Peyer's patch (tissue), 4 donors: Measurements from ENCODE around the gene SPRN.

ENCODE experiments used
- CTCF ChIP-seq, 6 experiments: fragments of 450-650 bp in 4 of 6; fragments of 200-600 bp in 2 of 6; sonication (generic) in 1 of 6; IDR thresholded peaks; one replicate each; pipeline ENCODE4 v1.5.1; 2017 to 2019; ENCODE audit warnings: antibody characterized with exemption in 6 of 6, mild to moderate bottlenecking in 3 of 6, moderate library complexity in 1 of 6
- POLR2A ChIP-seq, 2 donors: fragments of 450-650 bp; IDR thresholded peaks; one replicate each; pipeline ENCODE4 v1.5.1; 2017; ENCODE audit warnings: antibody characterized with exemption in 2 of 2, mild to moderate bottlenecking in 2 of 2, moderate library complexity in 2 of 2

- TF ChIP-seq CTCF (IDR thresholded peaks at IDR 0.05) (no peak), POLR2A (IDR thresholded peaks at IDR 0.05) (no peak)
Observed at GRCh38 chr10:133465191-133465949, 40.9 kb upstream of the SPRN start.
